Fibroblast of mammary gland (primary cell): ENCODE data around the gene LGALS13.

Source experiments
- DNase-seq: peaks from one replicate; pipeline ENCODE4 v3.0.0-alpha.2; 2010; ENCODE audit warnings: low read depth
- H3K4me3 ChIP-seq: 2 replicates; pipeline ENCODE4 v1.5.1; 2011; ENCODE audit warnings: low read depth, mild to moderate bottlenecking, low read length, moderate library complexity; ENCODE audit not compliant: control insufficient read depth
- TF ChIP-seq, protein P1 (sequence below): conservative IDR thresholded peaks from 2 replicates; pipeline ENCODE4 v1.5.1; 2011; ENCODE audit warnings: low read depth, low read length, inconsistent platforms; ENCODE audit not compliant: control insufficient read depth, insufficient read depth

LGALS13 gene

DNA sequence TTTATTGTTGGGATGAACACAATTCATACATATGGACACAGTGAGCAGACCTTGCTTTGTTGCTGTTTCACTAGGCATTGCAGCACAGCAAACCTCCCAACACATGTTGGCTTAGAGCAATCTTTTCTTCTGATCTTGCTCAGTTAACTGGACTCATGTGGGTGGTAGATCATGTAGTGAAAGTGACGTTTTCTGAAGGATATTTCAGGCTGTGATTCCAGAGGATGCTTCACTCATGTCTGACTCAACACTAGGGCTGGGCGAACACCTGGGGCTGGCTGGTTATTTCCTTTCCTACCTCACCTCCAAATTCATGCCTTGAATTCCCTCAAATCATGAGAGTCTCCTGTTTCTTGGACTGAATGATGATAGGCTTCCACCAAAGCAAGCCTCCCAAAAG, 14.3 kb upstream of the LGALS13 start:
- TF ChIP-seq, protein P1, sequence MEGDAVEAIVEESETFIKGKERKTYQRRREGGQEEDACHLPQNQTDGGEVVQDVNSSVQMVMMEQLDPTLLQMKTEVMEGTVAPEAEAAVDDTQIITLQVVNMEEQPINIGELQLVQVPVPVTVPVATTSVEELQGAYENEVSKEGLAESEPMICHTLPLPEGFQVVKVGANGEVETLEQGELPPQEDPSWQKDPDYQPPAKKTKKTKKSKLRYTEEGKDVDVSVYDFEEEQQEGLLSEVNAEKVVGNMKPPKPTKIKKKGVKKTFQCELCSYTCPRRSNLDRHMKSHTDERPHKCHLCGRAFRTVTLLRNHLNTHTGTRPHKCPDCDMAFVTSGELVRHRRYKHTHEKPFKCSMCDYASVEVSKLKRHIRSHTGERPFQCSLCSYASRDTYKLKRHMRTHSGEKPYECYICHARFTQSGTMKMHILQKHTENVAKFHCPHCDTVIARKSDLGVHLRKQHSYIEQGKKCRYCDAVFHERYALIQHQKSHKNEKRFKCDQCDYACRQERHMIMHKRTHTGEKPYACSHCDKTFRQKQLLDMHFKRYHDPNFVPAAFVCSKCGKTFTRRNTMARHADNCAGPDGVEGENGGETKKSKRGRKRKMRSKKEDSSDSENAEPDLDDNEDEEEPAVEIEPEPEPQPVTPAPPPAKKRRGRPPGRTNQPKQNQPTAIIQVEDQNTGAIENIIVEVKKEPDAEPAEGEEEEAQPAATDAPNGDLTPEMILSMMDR, result no peak
- DNase-seq, result no peak
- no peak overlapping the region for H3K4me3 ChIP-seq

DNA sequence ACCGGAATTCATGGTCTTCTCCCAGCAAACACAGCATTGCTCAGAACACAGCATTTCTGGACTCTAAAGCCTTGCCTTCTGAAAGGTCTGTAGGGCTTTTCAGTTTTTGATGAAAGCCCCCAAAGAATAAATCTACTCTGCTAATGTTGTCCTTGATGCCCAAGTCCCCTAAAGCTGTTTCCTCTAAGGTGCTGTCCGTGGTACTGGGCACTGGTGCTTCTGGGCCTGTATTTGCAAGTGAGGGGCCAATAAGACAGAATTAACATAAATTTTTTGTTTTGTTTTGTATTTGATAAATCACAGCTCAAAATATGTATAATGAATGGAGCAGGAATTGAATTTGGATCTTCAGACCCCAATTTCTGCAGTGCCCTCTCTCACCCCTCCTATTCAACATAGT, 12.1 kb upstream of the LGALS13 start:
- TF ChIP-seq, protein P1, result no peak
- H3K4me3 ChIP-seq, result no peak overlapping the region
- DNase-seq, result peak; percentile 4

DNA sequence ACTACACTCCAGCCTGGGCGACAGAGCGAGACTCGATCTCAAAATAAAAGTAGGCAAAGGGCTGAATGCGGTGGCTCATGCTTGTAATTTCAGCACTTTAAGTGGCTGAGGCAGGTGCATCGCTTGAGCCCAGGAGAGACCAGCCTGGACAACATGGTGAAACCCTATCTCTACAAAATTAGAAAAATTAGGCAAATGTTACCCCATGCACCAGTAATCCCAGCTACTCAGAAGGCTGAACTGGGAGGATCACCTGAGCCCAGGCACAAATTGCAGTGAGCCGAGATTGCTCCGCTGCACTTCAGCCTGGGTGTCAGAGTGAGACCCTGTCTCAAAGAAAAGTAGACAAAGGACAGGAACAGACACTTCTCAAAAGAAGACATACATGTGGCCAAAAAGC, 9.9 kb upstream of the LGALS13 start:
- DNase-seq, result no peak
- H3K4me3 ChIP-seq, result no peak overlapping the region
- TF ChIP-seq, protein P1, result no peak

DNA sequence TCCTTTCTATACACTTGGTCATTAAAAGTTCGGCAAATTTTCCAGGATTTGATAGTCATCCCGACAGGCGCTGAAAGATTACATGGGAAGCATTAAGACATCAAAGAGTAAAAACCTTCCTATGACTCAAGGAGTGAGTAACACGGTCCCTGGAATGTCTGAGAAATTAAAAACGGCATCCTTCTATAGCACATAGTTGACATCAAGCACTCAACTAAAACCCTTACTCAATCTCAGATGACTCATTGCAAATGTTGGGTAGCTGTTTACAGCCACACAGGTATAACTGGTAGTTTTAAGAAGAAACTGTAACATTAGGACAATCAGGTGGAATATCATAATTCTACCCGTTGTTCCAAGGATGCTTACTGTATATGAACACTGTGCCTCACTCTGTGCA, 6.4 kb upstream of the LGALS13 start:
- no peak overlapping the region for H3K4me3 ChIP-seq
- DNase-seq, result no peak
- TF ChIP-seq, protein P1, result no peak

DNA sequence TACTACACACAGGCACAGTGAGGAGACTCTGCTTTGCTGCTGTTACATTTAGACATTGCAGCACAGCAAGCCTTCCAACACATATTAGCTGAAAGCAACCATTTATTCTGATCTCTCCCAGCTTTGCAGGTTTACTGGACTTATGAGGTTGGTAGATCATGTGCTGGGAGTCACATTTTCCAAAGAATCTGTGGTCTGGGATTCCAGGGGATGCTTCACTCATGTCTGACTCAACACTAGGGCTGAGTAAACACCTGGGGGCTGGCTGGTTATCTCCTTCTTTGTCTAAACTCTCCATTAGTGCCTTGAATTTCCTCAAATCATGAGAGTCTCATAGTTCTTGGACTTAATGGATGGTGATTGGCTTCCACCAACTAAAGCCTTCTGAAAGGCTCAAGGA, 5.4 kb upstream of the LGALS13 start:
- DNase-seq, result no peak
- TF ChIP-seq, protein P1, result no peak
- no peak overlapping the region for H3K4me3 ChIP-seq

DNA sequence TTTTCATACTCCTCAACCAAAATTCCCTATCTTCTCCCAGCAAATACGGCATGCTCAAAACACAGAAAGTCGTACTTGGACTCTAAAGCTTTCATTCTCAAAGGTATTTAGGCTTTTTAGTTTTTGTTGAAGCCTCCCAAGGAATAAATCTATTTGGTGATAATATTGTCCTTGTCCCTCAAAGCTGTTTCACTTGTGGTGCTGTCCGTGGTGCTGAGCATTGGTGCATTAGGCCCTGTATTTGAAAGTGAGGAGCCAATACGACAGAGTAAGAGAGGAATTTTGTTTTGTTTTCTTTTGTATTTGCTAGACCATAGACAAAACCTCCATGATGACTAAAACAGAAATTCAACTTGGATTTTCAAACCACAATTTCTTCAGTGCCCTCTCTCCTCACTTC, 3.2 kb upstream of the LGALS13 start:
- H3K4me3 ChIP-seq, result no peak overlapping the region
- TF ChIP-seq, protein P1, result no peak
- peak; percentile 21 for DNase-seq

DNA sequence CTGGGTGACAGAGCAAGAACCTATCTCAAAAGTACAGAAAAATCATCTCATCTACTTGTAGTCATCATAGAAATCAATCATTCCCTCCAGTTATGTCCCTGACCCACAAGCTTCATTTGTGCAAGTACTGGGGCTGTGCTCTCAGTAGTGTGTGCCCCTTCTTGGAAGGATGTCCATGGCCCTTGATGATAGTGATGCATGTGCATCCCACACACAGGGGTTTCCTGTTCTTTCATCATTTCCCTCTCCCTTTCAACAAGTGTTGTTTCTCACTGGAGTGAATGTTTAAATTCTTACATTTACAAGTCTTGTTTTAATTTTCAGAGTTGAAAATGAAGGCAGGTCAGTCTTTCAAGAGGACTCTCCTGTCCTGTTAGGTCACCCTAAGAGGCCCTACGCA, 1.5 kb downstream of the LGALS13 start:
- no peak overlapping the region for H3K4me3 ChIP-seq
- TF ChIP-seq, protein P1, result no peak
- no peak for DNase-seq
